Bronchial epithelial cell (primary cell): Measurements from ENCODE around the gene SBK3. TPM values are rescaled to one million over a fixed set of nuclear protein-coding genes. Genes with fewer than 3 reads are reported as not detected.
"Not testable (repeated sequence)": the region's sequence is repeated elsewhere in the genome, so short reads cannot be mapped to it uniquely, and the experiment has no call there.

ENCODE experiments used
- DNase-seq: peaks from one replicate; pipeline ENCODE4 v3.0.0-alpha.2; 2010; ENCODE audit warnings: low read depth
- FAIRE-seq: peaks from 2 replicates; lab custom pipeline; 2011; peaks lifted over from hg19 to GRCh38; lab: Jason Lieb, UNC
- H3K27me3 ChIP-seq: 2 replicates; pipeline ENCODE4 v1.5.1; 2011; ENCODE audit warnings: low read length; ENCODE audit not compliant: control insufficient read depth, insufficient read depth
- H3K36me3 ChIP-seq: 2 replicates; pipeline ENCODE4 v1.5.1; 2011; ENCODE audit warnings: low read length; ENCODE audit not compliant: control insufficient read depth, insufficient read depth
- H3K4me3 ChIP-seq: 2 replicates; pipeline ENCODE4 v1.5.1; 2011; ENCODE audit warnings: mild to moderate bottlenecking, low read depth, low read length, control low read depth
- total RNA-seq: library from RNA; depleted of rRNA; stranded (reverse); fragments of >200 nt; gene quantifications from 2 replicates; pipeline ENCODE4 v1.2.1, GENCODE V29; 2014
- TF ChIP-seq, protein P1 (sequence below): IDR thresholded peaks from 2 replicates; pipeline ENCODE4 v1.5.1; 2011; ENCODE audit warnings: mild to moderate bottlenecking, moderate library complexity, low read length, control low read depth, inconsistent platforms; ENCODE audit not compliant: insufficient read depth, severe bottlenecking

SBK3 gene
- total RNA-seq, 1 donor from 2014 or later, result not detected

DNA sequence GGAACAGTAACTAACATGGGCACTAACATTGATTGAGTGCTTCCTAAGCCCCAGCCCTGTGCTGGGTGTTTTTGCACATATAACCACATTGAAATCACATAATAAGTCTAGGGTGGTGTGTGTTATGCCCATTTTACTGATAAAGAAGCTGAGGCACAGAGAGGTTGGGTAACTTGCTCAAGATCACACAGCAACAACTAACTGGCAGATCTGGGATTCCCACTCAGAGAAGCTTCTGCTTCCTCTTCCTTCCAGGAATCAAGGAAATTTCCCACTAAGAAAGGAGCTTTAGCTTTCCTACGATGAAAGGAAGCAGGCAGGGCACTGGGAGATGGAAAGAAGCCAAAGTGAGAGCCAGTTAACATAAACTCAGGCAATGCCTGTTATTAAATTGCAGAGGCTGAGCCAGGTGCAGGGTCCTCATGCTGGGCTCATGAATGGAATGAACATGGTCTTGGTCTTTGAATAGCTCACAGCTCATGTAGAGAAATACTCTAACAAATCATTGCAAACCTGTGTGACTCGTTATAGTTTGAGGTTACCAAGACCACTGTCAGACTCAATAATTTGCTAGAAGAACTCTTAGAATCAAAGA, 47.0 kb downstream of the SBK3 start:
- DNase-seq (no peak), FAIRE-seq (no peak)
- Histone ChIP-seq H3K4me3 (no peak overlapping the region), H3K27me3 (no peaks in the 10 kb centered on the region), H3K36me3 (no peaks in the 10 kb centered on the region)
- TF ChIP-seq, protein P1, sequence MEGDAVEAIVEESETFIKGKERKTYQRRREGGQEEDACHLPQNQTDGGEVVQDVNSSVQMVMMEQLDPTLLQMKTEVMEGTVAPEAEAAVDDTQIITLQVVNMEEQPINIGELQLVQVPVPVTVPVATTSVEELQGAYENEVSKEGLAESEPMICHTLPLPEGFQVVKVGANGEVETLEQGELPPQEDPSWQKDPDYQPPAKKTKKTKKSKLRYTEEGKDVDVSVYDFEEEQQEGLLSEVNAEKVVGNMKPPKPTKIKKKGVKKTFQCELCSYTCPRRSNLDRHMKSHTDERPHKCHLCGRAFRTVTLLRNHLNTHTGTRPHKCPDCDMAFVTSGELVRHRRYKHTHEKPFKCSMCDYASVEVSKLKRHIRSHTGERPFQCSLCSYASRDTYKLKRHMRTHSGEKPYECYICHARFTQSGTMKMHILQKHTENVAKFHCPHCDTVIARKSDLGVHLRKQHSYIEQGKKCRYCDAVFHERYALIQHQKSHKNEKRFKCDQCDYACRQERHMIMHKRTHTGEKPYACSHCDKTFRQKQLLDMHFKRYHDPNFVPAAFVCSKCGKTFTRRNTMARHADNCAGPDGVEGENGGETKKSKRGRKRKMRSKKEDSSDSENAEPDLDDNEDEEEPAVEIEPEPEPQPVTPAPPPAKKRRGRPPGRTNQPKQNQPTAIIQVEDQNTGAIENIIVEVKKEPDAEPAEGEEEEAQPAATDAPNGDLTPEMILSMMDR, result no peak

DNA sequence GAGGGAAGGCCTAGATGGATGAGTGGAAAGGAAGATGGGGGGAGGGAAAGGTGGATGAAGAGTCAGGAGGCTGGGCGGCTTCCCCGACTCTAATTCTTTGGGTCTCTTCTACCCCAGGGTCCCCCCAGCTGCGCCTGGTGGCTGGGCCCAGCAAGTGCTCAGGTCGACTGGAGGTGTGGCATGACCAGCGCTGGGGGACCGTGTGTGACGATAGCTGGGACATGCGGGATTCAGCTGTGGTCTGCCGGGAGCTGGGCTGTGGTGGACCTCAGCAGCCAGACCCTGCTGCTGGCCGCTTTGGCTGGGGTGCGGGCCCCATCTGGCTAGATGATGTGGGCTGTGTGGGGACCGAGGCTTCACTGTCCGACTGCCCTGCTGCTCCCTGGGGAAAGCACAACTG, 47.6 kb downstream of the SBK3 start:
- TF ChIP-seq, protein P1, result no peak
- no peak for FAIRE-seq
- H3K36me3 ChIP-seq, result no peaks in the 10 kb centered on the region
- DNase-seq, result no peak
- no peak overlapping the region for H3K4me3 ChIP-seq
- H3K27me3 ChIP-seq, result no peaks in the 10 kb centered on the region

DNA sequence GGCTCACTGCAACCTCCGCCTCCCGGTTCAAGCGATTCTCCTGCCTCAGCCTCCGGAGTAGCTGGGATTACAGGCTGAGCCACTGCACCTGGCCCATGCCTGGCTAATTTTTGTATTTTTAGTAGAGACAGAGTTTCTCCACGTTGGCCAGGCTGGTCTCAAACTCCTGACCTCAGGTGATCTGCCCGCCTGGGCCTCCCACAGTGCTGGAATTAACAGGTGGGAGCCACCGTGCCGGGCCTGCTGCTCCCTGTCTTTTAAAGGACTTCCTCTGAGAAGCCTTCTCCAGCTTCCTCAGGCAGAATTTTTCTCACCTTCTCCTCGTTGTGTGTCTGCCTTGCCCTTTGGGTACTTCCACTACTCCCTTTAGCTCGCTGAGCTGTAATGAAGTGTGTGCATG, 48.5 kb downstream of the SBK3 start:
- H3K27me3 ChIP-seq, DNase-seq, H3K4me3 ChIP-seq, FAIRE-seq, H3K36me3 ChIP-seq: not testable (repeated sequence)

DNA sequence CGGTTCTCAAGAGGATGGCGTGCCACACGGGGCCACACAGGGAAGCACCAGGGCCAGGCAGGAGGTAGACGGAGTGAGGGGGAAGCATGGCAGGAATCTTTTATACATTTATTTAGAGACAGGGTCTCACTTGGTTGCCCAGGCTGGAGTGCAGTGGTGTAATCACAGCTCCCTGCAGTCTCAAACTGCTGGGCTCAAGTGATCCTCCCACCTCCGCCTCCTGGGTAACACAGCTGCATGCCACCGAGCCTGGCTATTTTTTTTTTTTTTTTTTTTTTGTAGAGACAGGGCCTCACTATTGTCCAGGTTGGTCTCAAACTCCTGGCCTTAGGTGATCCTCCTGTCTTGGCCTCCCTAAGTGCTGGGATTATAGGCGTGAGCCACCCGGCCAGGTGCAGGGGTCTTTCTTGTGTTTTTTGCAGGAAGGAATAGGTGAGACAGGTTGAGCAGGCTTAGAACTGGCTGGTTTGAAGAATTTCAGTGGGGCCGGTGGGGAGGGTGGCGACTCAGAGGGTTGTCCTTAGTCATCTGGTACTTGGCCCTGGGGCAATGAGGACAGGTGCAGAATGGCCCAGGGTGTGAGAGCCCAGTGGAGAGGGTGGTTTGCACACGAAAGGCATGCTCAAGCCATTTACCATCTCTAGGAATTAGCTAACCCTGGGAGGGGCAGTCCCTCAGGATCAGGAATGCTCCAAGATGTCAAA, 49.5 kb downstream of the SBK3 start:
- Histone ChIP-seq H3K36me3 (no peaks in the 10 kb centered on the region), H3K4me3 (no peak overlapping the region), H3K27me3 (peaks cover 3% of the 10 kb centered on the region)
- TF ChIP-seq, protein P1, result no peak
- FAIRE-seq, result no peak
- DNase-seq, result no peak

DNA sequence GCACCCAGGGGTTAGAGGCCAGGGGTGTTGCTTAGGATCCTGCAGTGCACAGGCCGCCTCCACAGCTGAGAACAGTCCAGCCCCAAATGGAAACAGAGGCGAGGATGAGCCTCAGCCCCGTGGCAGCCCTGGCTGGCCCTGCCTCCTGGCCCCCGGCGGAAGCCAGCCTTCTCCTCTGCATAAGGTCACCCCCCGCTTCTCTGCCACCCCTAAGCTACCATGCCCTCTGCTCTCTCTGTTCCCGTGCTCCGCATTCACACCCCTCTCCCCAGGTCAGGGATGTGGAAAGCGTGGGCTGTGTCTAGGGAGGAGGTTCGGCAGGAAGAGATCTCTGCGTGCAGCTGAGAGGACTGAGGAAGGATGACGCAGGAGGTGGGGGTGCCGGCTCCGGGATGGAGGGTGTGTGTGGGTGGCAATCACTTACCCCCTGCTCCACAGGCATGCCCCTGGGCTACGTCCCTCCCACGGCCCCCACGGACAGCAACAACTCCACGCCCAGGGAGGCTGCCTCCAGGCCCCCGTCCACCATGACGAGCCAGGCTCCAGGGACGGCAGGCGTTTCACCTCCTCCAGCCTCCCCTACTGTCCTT, 51.1 kb downstream of the SBK3 start:
- Histone ChIP-seq H3K36me3 (no peaks in the 10 kb centered on the region), H3K27me3 (peaks cover 5% of the 10 kb centered on the region), H3K4me3 (no peak overlapping the region)
- FAIRE-seq, result no peak
- no peak for DNase-seq
- TF ChIP-seq, protein P1, result no peak

DNA sequence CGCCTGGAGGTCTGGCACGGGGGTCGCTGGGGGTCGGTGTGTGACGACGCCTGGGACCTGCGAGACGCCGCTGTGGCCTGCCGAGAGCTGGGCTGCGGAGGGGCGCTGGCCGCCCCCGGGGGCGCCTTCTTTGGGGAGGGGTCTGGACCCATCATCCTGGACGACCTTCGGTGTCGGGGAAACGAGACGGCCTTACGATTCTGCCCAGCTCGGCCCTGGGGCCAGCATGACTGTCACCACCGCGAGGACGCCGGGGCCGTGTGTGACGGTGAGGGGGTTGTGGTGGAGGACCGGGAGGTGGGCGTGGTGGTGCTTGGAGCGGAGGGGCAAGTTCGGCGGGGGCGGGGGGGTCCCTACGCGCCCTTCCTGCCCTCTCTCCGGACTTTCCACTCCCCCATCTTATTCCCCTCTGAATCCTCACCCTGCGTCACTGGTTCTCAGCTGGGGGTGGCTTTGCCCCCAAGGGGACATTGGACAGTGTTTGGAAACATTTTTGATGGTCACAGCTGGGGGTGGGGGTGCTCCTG, 51.6 kb downstream of the SBK3 start:
- no peaks in the 10 kb centered on the region for H3K36me3 ChIP-seq
- no peak overlapping the region for H3K4me3 ChIP-seq
- DNase-seq (no peak), FAIRE-seq (no peak)
- TF ChIP-seq, protein P1, result no peak
- peaks cover 5% of the 10 kb centered on the region for H3K27me3 ChIP-seq
